ENCODE data around the gene AKAP8L.

AKAP8L gene

DNA sequence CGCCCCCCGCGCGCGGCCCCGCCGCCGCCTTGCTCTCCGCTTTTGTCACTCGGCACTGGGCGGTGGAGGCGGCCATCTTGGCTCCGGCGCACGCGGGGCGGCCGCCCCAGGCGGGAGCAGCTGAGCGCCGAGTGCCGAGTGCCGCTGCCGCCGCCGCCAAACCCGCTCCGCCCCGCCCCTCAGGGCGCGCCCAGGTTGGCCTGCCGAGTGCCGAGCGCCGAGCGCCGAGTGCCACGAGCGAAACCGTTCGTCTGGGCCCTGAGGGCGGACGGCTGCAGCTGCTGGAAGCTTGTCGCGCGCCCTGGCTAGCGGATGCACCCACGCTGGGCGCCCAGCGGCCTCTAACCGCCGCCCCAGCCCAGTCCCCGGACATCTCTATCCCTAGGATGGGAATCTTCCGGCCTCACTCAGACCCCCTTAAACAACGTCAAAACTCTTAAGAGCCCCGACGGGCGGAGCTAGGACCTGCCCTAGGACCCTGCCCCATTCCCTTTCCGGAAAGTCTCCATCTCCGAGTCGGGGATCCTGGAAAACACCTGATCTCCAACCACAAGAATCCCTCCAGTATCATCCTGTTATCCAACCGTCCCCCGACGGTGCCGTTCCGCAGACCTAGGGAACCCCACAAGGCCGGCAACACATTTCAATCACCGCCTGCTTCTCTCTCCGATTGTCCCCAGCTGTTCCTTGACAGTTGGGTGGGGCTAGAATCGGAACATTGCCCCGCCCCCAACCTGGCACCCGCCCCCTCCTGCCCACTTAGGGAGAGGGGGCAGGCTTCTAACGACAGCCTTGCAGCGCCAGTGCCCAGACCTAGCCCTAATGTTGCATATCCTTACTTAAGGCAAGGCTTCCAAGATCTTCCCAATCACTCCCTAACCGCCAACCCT is 14.1 kb upstream of the AKAP8L start:
- DNase-seq: peak; percentile 95

DNA sequence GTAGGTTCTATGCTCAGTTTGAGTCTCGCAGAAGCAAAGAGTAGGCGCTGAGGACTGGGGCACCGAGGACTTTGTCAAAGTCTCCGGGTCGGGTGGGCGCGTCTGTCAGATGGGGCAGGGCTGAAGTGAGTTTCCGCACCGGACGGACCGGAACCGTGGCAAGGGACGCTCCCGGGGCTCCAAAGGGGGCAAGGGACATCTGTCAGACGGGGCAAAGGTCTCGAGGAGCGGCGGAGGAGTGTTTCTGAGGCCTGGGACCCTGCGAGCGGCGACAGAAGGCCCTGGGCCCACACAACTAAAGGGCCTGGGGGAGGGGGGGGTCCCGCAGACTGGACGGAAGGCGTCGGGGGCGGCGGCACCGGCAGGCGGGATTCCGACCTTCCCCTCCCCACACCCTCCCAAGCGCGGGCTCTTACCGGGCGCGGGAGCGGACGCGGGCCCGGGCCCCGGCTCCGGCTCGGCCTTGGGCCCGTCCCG is 13.3 kb upstream of the AKAP8L start:
- DNase-seq: peak; percentile 32

DNA sequence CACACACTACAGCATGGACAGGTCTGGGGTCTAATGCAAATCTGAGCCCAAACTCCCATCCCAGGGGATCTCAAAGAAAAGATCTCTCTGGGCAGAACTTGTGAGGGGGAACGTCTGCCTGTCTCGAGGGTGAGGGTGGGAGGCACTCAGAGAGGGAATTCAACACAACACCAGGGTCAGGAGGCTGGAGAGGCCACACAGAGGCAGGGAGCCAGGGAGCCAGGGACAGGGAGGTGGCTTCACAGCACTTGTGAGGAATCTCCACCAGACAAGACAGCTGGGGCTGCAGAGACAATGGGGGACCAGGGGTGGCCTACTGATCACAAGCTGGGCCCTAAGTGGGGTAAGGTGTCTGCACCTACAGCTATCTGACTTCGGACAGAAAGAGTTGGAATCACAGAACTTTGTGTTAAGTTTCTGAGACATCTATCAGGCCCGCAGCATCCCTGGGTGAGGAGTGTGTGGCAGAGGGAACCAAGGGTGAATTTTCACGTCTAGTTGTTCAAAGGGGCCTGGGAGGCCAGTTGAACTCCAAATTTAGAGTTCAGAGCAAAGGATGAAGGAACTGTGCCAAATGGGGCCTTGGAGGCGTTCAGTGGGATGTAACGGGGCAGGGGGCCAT is 12.7 kb upstream of the AKAP8L start:
- DNase-seq: no peak

DNA sequence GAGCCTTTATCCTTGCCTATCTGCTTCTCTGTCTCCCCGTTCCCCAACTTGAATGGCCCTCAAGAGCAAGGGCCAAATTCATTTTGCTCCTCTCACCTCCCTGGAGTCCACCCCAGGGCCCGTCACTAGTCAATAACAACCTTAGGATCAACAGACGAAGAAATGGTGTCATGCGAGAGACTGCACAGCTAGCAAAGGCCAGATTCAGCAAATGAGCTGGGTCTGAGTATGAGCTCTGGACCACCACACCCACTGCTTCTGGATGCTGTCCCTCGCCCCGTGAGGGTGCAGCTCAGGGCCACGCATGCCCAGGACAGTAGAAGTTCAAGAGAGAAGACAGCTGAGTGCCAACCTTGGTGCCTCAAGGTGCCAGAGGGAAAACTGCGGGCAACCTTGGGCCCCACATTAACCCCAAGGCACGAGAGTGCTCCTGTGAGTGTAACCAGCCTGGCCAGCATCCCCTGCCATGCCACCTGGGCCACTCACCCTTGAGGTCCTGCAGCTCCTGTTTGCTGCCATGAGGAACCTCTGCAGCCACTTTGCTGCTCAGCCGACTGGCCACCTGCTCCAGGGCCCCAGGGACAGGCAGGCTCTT is 11.8 kb upstream of the AKAP8L start:
- DNase-seq: no peak

DNA sequence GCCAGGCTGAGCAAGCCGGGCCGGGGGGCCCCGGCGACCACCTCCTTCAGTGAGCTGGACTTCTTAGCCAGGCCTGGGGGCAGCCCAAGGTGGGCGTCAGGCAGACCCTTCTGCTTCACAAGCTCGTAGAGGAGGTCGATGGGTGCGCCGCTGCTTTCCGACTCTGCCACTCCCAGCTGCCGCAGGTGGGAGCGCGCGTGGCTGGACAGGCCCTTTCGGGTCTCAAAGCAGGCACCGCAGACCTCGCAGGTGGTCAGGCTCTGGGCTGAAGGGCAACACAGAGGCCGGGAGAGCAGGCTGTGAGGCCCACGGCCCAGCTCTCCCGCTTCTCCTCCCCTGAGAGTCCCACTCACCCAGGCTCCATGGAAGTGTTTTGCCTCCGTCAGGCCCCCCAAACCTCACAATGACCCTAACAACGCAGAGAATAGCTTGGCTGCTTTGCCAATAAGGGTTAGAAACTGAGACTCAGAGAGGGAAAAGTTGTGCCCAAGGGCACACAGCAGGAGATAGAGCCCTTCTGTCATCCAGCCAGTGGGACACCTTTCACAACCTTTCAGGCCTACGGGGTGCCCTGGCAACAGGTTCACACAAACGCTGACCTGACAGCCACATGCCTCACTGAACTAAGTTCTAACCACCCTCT is 11.2 kb upstream of the AKAP8L start:
- no peak for DNase-seq

DNA sequence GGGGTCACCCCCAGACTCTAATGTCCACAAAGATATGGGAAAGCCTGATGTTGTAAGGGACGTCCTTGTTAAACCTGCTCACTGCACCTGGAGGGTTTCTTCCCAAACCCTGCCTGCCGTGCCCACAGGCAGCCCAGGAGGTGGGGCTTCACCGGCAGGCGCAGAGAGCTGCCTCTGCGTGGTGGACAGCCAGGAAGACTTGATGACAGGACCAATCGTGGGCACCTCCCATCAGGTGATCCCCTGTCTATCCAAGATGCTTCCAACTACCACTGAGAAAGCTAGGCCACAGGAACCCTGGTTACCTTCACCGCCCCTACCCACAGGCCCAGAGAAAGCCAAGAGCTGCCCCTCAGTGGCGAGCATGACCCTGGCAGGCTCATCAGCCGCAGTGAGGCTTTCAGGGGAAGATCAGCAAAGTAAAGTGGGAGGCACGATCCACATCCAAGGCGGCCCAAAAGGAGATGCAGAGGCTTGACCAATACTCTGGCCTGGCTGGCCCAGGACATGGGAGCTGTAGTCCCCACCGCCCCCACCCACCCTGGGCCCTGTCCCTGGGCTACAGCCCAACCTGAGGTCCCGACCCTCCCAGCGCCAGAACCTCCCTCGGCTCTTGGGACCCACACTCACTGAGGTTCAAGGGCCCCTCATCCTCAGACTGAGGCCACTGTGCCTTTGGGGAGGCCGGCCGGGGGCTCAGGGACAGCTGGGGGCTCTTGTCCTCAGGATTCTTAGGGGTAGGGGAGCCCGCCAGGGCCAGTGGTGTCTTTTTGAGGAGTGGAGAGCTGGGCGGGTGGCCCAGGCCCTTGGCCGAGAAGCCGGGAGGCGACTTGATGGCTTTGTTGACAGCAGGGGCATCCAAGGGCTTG is 10.4 kb upstream of the AKAP8L start:
- DNase-seq: no peak

DNA sequence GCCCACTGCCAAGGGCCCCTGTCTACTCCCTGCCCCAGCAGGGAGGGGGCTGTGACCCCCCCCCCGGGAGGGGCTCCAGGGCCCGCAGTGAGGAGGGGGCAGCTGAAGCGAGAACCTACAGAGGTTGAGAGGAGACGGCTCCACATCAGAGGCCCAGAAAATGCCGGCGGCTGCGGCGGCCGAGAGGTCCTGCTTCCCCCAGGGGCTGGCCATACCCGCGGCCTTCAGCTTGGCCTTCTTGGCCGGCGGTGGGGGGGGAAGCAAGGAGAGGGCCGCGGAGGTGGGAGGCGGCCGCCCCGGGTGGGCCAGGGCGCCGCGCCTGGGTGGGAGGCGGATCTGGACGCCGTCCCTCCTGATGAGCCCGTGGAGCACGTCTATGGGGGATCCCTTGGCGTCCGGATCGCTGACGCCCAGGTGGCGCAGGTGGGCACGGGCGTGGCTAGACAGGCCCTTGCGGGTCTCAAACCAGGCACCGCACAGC is 9.2 kb upstream of the AKAP8L start:
- no peak for DNase-seq

DNA sequence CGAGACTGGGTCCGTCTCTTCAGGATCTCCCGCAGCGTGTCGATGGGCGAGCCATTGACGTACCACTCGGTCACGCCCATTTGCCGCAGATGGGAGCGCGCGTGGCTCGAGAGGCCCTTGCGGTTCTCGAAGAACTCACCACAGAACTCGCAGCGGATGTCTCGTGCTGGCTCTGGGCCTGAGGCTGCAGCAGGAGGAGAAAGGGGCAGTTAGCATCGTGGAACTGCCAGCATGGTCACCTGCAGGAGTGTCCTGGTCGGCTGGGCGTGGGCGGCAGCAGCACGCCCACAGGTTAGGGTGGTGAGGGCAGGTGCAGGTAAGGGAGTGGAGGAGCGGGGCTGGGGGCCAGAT is 8.5 kb upstream of the AKAP8L start:
- DNase-seq: no peak

DNA sequence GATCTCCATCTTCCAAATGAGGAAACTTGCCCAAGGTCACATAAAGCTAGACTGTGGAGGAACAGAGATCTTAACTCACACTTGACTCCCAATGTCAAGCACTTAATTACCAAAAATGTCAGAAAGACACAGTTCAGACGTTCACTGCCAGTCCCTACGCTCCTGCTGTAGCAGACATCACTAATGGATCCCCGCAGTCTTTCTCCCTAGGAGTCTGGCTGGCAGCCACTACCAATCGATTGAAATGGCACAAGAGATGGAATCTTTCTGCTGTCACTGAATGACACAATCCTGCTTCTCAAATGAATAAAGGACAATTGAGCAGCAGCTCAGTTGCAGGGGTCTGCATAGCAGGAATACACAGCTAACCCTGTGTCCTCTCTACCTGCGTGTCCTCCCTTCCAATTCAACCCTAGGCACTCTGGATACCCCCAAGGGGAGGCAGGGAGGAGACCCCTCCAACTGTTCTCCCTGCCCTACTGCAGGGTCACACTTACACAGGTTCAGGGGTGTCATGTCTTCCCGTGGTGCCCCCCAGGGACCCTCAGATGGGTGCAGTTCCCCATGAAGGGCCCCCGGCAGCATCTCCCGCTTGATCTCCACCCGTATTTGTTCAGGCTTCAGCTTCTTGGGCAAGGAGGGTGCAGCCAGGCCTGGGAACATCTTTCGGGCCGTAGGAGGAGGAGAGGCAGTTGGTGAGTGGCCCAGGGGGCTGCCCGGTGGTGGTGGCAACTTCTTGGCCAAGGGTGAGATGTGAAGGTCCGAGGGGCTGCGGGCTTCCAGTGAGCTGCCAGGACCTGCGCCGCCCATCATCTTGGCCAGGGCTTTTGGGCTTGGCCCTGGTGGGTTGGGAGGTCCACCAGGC is 7.9 kb upstream of the AKAP8L start:
- no peak for DNase-seq

DNA sequence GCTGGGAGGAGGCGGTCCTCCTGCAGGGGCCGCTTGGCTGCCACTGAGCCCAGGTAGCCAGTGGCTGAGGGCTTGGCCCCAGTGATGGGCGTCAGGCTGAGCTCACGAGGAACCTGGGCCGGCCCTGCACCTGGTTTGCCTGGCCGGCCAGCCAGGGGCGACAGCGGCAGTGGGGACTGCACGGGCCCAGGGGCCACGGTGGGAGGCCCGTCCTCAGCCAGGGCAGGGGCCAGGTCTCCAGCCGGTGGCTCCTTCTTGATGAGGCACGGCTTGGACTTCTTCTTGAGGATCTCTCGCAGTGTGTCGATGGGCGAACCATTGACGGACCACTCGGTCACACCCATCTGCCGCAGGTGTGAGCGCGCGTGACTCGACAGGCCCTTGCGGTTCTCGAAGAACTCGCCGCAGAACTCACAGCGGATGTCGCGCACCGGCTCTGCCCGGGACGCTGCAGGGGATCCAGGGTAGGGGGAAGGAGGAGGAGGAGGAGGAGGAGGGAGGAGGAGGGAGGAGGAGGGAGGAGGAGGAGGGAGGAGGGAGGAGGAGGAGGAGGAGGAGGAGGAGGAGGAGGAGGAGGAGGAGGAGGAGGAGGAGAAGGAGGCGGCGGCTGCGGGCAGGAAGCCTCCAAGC is 6.6 kb upstream of the AKAP8L start:
- DNase-seq: no peak

DNA sequence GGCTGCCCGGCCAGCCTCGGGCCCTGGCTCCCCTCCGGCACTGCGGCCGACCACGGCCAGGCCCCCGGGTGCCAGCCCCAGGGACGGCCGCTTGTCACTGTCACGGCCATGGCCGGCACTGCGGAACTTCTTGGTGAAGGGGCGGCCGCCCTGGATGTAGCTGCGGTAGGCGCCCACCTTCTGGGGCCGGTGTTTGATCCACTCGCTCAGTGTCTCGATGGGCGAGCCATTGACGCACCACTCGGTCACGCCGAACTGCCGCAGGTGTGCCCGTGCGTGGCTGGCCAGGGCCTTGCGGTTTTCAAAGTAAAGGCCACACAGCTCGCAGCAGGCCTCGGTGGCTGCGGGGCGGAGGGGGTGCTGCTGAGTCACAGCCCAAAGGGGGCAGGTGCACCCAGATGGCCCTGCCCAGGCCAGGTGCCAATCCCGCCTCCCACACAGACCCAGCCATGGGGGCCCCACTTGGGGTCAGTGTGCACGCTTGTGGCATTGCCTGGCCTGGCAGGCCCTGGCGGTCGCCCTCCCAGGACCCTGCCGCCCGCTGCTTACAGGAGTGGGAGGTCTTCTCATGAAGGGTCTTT is 6.0 kb upstream of the AKAP8L start:
- DNase-seq: no peak

DNA sequence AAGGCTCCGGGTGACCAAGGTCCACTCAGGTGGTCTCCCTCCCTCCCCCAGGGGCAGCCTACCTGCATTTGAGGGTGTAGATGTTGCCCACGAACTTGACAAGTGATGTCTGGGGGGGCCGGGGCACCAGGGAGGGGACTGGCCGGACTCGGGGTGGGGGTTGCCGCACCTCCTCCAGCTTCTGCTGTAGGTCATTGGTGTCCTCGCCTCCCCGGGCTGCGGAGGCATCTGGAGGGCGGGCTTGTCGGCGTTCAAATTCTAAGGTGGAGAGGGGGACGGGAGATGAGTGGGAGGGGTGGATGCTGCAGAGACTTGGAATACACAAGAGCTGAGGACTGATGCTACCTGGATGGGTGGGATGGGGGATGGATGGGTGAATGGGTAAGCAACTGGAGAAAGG is 5.3 kb upstream of the AKAP8L start:
- no peak for DNase-seq

DNA sequence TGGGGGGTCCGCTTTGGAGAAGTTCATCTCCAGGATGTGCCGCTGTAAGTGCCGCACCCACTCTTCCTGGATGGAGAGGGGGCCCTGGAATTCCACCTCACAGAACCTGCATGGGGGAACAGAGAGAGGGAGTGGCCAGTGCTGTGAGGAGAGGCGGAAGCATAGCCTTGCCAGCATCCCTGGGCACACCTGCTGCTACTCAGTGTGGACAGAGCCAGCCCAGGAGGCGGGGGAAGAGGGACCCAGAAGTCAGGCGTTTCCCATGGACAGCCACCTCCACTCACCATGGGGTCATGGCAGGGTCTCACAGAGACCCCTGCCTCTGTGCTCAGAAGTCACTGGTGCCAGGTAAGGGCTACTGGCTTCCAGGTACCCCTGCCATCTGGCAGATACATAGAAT is 4.3 kb upstream of the AKAP8L start:
- no peak for DNase-seq

DNA sequence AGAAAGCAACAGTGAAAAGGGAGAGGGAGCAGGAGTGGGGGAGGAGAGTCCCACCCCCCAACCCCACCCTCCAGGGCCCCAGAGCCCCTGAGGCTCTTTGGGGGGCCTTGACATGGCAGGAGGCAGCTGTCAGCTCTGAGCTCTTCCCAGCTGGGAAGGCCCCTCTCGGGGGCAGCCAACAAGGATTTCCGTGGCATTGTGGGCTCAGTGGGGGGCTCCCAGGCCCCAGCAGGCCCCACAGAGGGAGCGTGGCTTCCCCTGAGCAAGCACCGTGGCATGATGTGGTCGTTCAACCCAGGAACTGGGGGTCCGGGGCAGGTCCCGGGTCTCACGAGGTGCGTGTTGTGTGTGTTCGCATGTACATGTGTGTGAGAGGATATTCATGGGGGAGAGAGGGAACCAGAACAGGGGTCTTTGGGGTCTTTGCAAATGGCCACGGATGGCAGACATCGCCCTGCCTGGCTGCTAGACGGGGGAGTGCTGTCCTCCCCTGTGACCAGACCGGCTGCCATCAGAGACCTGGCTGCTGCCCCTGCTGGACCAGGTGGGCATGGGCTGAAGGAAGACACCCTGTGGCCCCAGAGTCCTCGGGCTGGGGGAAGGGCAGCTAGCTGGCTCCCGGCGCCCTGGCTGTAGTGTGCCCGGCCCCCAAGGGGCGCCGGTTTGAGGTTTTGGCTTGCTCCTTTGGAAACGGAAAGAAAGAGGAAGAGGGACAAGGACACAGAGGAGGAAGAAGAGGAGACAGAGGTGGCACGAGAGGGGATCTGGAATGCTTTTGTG is 3.7 kb upstream of the AKAP8L start:
- DNase-seq: no peak

DNA sequence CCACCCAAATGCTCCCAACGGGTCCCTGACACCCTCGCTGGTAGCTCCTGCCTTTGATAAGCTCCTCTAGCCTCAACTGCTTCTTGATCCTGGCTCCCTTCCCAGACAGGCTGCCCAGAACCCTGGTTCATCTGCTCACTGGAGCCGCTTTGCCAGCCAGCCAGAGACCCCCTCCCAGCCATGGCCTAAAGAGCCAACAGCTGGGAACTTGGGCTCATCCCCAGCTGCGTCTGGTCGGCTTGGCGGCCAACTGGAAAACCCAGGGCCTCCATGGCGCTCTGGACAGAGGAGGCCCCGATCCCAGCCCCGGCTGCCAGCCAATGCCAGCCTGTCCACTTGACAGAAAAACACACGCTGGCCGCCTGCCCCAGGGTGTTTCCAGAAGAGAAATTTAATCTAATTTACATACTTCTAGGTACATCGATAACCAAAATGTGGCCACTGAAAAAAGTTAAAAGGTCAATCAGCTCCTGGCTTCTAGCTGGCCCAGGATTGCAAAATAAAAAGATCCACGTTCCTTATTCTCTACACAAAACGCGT is 3.0 kb upstream of the AKAP8L start:
- no peak for DNase-seq

DNA sequence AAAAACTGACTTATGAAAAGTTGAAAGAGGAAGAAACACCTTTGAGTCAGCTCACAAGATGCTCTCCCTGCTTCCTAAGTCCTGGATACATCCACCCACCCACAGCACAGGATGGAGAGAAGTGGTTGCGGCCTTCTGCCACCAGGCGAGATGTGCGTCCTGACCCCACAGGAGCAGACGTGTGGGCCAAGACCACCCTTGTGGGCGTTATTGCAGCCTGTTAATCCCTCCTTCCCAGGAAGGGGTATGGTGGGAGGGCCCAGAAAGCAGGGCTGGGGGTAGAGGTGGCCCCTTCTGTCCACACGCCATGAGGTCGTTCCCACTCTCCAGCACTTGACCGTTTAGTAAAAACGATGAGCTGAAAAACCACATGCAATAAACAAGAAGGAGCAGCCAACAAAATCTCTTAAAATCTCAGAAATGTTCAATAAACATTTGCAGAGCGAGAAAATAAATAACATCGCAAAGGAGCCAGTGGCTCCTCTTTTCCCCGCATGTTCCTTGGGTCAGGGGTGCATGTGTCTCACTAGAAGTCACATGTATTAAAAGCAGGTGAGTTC is 2.4 kb upstream of the AKAP8L start:
- no peak for DNase-seq

DNA sequence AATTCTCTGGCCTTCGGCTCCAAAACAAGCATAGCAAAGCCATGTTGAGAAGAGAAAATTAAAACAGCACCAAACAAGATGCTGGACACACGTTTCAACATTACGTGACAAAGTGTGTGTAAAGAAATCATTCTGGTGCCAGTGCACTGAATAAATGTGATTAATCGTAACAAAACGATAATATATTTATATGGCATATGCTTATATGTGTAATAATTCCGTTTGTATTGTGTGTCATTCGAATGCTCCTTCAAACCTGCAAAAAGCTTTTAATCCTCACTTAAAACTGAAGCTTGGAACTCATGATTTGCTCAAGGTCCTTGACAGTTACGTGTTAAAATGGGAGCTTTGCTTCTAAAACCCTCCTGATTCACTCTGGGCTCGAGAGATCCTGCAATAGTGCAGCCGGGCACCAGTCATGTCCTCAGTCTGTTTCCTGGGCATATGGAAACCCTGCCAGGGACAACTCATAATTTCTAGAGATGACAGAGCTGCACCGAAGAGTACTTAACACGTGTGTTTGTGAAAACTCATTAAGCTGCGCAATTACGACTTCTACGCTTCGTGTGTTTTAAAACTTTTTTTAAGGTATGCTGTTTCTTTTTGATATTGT is 731 bp upstream of the AKAP8L start:
- DNase-seq: peak; percentile 45

DNA sequence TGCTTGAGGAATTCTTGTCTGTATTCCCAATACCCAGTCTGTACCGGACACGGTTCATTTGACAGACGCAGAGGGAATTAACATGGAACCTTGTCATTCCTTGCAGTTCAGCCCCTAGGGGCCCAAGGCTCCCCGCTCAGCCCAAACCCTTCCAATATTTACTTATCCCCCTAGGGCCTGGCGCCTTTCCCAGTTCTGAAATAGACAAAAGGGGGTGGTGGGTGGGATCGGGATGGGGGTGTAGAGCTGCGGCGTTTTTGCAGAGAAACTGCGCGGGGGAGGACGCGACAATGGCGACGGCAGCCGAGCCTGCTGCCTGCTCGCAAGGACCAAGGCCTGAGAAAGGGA is 583 bp downstream of the AKAP8L start:
- no peak for DNase-seq

DNA sequence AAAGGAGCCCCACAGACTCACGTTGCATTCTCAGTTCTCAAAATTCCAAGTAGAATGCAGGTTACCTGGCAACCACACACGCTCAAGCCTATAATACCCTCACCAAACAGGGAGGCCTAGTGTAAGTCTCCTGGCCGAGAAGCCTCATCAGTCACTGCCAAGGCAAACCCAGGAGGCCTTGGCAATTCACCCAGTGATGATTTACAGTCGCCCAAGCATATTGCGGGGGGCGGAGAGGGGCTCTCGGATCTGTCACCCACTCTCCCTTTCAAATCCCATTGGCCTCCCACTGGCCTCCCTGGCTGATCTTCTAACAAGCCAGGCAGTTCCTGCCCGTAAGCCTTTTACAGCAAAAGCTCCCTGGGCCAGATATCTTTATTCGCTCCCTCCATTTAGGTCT is 1.1 kb downstream of the AKAP8L start:
- no peak for DNase-seq

Data from activated CD4-positive, alpha-beta T cell treated with anti-CD3 and anti-CD28 coated beads, Interleukin-10, Interleukin-2, amounts not matched to agents 100 ng/mL and 50 ng/mL, durations not matched to agents 16 hours and 8 hours (primary cell).